ENCODE data around the gene CYGB.

The CYGB gene

GRCh38 chr17:76501018-76501826, 36.3 kb downstream of the CYGB start, which contains the start of gene RHBDF2 (continued):
- TF ChIP-seq ZNF596 (tag by site-specific recombination; IDR thresholded peaks at IDR 0.05) = peak; percentile 59; the same call in 1 of the 2 replicates
- TF ChIP-seq KLF8 (tag by site-specific recombination; IDR thresholded peaks at IDR 0.05) = peak; percentile 70; the same call in 1 of the 2 replicates
- no peak for TF ChIP-seq TRIM28 (IDR thresholded peaks at IDR 0.05; ENCODE audit: borderline replicate concordance, low read length)
- TF ChIP-seq, protein P1, sequence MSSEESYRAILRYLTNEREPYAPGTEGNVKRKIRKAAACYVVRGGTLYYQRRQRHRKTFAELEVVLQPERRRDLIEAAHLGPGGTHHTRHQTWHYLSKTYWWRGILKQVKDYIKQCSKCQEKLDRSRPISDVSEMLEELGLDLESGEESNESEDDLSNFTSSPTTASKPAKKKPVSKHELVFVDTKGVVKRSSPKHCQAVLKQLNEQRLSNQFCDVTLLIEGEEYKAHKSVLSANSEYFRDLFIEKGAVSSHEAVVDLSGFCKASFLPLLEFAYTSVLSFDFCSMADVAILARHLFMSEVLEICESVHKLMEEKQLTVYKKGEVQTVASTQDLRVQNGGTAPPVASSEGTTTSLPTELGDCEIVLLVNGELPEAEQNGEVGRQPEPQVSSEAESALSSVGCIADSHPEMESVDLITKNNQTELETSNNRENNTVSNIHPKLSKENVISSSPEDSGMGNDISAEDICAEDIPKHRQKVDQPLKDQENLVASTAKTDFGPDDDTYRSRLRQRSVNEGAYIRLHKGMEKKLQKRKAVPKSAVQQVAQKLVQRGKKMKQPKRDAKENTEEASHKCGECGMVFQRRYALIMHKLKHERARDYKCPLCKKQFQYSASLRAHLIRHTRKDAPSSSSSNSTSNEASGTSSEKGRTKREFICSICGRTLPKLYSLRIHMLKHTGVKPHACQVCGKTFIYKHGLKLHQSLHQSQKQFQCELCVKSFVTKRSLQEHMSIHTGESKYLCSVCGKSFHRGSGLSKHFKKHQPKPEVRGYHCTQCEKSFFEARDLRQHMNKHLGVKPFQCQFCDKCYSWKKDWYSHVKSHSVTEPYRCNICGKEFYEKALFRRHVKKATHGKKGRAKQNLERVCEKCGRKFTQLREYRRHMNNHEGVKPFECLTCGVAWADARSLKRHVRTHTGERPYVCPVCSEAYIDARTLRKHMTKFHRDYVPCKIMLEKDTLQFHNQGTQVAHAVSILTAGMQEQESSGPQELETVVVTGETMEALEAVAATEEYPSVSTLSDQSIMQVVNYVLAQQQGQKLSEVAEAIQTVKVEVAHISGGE (tag by site-specific recombination; conservative IDR thresholded peaks at IDR 0.05; ENCODE audit: low read depth) = no peak
- TF ChIP-seq KLF16 (tag by site-specific recombination; IDR thresholded peaks at IDR 0.05) = peak; percentile 40; the same call in 1 of the 2 replicates
- 0 out of 2 replicates have a peak, but pooled peaks have one; percentile 51 for TF ChIP-seq ZNF184 (tag by site-specific recombination; IDR thresholded peaks at IDR 0.05)
- TF ChIP-seq ZNF175 (tag by site-specific recombination; IDR thresholded peaks at IDR 0.05) = no peak
- TF ChIP-seq, protein P2, sequence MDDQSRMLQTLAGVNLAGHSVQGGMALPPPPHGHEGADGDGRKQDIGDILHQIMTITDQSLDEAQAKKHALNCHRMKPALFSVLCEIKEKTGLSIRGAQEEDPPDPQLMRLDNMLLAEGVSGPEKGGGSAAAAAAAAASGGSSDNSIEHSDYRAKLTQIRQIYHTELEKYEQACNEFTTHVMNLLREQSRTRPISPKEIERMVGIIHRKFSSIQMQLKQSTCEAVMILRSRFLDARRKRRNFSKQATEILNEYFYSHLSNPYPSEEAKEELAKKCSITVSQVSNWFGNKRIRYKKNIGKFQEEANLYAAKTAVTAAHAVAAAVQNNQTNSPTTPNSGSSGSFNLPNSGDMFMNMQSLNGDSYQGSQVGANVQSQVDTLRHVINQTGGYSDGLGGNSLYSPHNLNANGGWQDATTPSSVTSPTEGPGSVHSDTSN (CRISPR knock-in tag; IDR thresholded peaks at IDR 0.05) = no peak
- TF ChIP-seq ZNF354C (tag by site-specific recombination; IDR thresholded peaks at IDR 0.05; ENCODE audit: borderline replicate concordance, low read depth) = no peak
- no peak for TF ChIP-seq ZNF280D (tag by site-specific recombination; IDR thresholded peaks at IDR 0.05)
- no peak for TF ChIP-seq ZNF23 (tag by site-specific recombination; IDR thresholded peaks at IDR 0.05; ENCODE audit: borderline replicate concordance)
- TF ChIP-seq, protein P3, sequence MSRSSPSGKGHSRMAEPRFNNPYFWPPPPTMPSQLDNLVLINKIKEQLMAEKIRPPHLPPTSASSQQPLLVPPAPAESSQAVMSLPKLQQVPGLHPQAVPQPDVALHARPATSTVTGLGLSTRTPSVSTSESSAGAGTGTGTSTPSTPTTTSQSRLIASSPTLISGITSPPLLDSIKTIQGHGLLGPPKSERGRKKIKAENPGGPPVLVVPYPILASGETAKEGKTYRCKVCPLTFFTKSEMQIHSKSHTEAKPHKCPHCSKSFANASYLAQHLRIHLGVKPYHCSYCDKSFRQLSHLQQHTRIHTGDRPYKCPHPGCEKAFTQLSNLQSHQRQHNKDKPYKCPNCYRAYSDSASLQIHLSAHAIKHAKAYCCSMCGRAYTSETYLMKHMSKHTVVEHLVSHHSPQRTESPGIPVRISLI (tag by site-specific recombination; IDR thresholded peaks at IDR 0.05) = no peak
- TF ChIP-seq ZNF280C (tag by site-specific recombination; IDR thresholded peaks at IDR 0.05) = no peak
- TF ChIP-seq PATZ1 (tag by site-specific recombination; IDR thresholded peaks at IDR 0.05) = peak; percentile 46; the same call in 1 of the 2 replicates
- no peak for TF ChIP-seq ZFHX2 (tag by site-specific recombination; conservative IDR thresholded peaks at IDR 0.05)
- no peak for TF ChIP-seq SCRT1 (tag by site-specific recombination; IDR thresholded peaks at IDR 0.05; ENCODE audit: borderline replicate concordance)
- no peak for TF ChIP-seq ZNF76 (tag by site-specific recombination; IDR thresholded peaks at IDR 0.05; ENCODE audit: borderline replicate concordance, low read depth)
- TF ChIP-seq OSR2 (tag by site-specific recombination; IDR thresholded peaks at IDR 0.05) = no peak; the same call in 1 of the 2 replicates
- TF ChIP-seq GLI4 (tag by site-specific recombination; IDR thresholded peaks at IDR 0.05) = no peak
- no peak for TF ChIP-seq ZNF549 (tag by site-specific recombination; IDR thresholded peaks at IDR 0.05)
- no peak for TF ChIP-seq ZNF521 (tag by site-specific recombination; IDR thresholded peaks at IDR 0.05)
- TF ChIP-seq ZNF623 (tag by site-specific recombination; IDR thresholded peaks at IDR 0.05) = no peak
- TF ChIP-seq ZNF19 (tag by site-specific recombination; IDR thresholded peaks at IDR 0.05; ENCODE audit: low read depth) = no peak
